HG02571 (cell line): ENCODE results near the gene EZH2.

Experiments
- ATAC-seq: cut with Tn5 transposase; IDR thresholded peaks from one replicate; pipeline ENCODE4 v1.9.1; 2021; ENCODE audit warnings: mild to moderate bottlenecking, moderate library complexity; ENCODE audit not compliant: unreplicated experiment

Gene EZH2

GRCh38 chr7:148811892-148812291 lies 72.2 kb downstream of the EZH2 start:
- ATAC-seq: no peak

GRCh38 chr7:148809856-148810255 lies 74.2 kb downstream of the EZH2 start:
- no peak for ATAC-seq

GRCh38 chr7:148807436-148807835 lies 76.7 kb downstream of the EZH2 start:
- ATAC-seq: no peak

- ATAC-seq: no peak
Observed at GRCh38 chr7:148806187-148806586, 77.9 kb downstream of the EZH2 start.

GRCh38 chr7:148804343-148805235 lies 79.5 kb downstream of the EZH2 start:
- ATAC-seq: no peak

- ATAC-seq: no peak
Observed at GRCh38 chr7:148803094-148803493, 81.0 kb downstream of the EZH2 start.

GRCh38 chr7:148802101-148802493 lies 82.0 kb downstream of the EZH2 start:
- ATAC-seq: no peak

- no peak for ATAC-seq
Observed at GRCh38 chr7:148800677-148801076, 83.4 kb downstream of the EZH2 start.

GRCh38 chr7:148799893-148800555 lies 84.1 kb downstream of the EZH2 start:
- ATAC-seq: no peak

GRCh38 chr7:148796841-148797240 lies 87.2 kb downstream of the EZH2 start:
- ATAC-seq: no peak

- no peak for ATAC-seq
Observed at GRCh38 chr7:148794476-148794875, 89.6 kb downstream of the EZH2 start.

GRCh38 chr7:148793590-148793989 lies 90.5 kb downstream of the EZH2 start:
- no peak for ATAC-seq

- ATAC-seq: no peak
Observed at GRCh38 chr7:148791546-148791945, 92.5 kb downstream of the EZH2 start.

GRCh38 chr7:148790850-148791249 lies 93.2 kb downstream of the EZH2 start:
- ATAC-seq: no peak

- no peak for ATAC-seq
Observed at GRCh38 chr7:148790131-148790726, 93.9 kb downstream of the EZH2 start.

GRCh38 chr7:148789220-148789619 lies 94.9 kb downstream of the EZH2 start:
- ATAC-seq: no peak

GRCh38 chr7:148787571-148788295 lies 96.4 kb downstream of the EZH2 start:
- no peak for ATAC-seq

- no peak for ATAC-seq
Observed at GRCh38 chr7:148783801-148784527, 100.1 kb downstream of the EZH2 start.

GRCh38 chr7:148782757-148783456 lies 101.2 kb downstream of the EZH2 start:
- ATAC-seq: no peak

GRCh38 chr7:148774471-148774870 lies 109.6 kb downstream of the EZH2 start:
- no peak for ATAC-seq
